ENCODE data around the gene EPB41.
"Not testable (repeated sequence)": the region's sequence is repeated elsewhere in the genome, so short reads cannot be mapped to it uniquely, and the experiment has no call there.

GRCh38 chr1:29079916-29080629, 165.7 kb downstream of the EPB41 start:
- TF ChIP-seq CTCF, POLR2A (IDR thresholded peaks at IDR 0.05): not testable (repeated sequence)
